ENCODE results near the gene NMUR1.
A peak's percentile ranks its signal among the peaks of the same experiment; 100 is the strongest.
"Not testable (repeated sequence)": the region's sequence is repeated elsewhere in the genome, so short reads cannot be mapped to it uniquely, and the experiment has no call there.

Gene NMUR1

GRCh38 chr2:231530099-231531011 lies at the start of gene NMUR1:
NMUR1 (minus strand) TSS chr2:231530445; CDS start chr2:231530361, 84 bp downstream.
- DNase-seq (ENCODE audit: low read depth) = peak; percentile 61

DNA sequence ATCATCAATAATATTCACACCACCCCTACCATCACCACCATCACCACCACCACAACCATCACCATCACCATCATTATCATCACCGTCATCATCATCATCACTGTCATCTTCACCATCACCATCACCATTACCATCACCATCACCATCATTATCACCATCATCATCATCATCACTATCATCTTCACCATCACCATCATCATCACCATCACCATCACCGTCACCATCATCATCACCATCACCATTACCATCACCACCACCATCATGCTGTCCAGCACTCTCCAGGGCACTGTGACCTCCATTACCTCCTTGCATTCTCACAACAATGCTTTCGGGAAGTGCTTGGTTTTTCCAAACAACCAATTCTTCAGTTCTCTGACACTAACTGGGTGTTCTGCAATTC lies 49.3 kb upstream of the NMUR1 start:
- no peak for DNase-seq (ENCODE audit: low read depth)

GRCh38 chr2:231578655-231579054 lies 48.4 kb upstream of the NMUR1 start:
- DNase-seq (ENCODE audit: low read depth) = not testable (repeated sequence)

DNA sequence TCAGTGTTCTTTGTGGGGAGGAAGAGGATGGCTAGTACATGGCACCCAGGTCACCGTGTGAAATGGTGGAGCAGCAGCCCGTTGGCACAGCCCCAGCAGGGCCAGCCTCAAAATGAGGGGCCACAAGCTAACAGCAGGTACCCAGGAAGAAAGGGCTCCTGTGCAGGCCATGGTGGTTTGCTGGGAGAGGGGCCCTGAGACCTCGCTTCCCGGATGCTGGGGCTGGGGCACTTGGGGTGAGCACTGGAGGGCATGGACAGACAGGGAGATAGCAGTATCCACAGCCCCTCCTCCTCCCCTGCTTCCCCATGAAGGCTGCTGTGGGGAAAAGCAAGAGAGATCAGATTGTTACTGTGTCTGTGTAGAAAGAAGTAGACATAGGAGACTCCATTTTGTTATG lies 46.2 kb upstream of the NMUR1 start:
- DNase-seq (ENCODE audit: low read depth) = no peak

DNA sequence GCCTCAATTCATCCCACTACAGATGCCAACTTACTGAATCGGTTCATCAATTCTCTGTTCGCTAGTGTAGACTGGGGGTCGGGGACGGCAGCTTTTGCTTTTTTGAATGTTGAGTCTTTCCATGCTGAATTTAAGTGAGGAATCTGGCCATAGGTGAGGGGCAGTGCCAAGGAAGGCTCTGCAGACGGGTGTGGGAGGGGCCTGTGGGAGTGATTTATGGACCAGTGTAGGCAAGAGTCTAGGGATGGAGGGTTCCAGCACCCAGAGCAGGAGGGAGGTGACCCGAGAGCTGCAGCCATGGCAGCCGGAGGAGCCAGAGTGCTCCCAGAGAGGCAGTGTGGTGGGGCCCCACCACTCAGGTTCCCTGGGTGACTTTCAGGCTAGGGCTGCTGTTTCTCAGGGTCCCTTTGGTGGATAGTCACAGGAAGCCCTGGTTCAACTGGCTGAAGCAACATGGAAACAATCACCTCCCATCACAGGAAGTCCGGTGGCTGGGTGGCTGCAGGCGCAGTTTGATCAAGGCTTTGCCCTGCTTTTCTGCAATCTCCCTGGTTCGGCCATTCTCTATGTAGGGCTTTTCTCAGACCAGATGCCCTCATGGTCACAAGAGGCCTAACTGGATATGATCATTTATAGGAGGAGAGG lies 45.5 kb upstream of the NMUR1 start:
- no peak for DNase-seq (ENCODE audit: low read depth)

DNA sequence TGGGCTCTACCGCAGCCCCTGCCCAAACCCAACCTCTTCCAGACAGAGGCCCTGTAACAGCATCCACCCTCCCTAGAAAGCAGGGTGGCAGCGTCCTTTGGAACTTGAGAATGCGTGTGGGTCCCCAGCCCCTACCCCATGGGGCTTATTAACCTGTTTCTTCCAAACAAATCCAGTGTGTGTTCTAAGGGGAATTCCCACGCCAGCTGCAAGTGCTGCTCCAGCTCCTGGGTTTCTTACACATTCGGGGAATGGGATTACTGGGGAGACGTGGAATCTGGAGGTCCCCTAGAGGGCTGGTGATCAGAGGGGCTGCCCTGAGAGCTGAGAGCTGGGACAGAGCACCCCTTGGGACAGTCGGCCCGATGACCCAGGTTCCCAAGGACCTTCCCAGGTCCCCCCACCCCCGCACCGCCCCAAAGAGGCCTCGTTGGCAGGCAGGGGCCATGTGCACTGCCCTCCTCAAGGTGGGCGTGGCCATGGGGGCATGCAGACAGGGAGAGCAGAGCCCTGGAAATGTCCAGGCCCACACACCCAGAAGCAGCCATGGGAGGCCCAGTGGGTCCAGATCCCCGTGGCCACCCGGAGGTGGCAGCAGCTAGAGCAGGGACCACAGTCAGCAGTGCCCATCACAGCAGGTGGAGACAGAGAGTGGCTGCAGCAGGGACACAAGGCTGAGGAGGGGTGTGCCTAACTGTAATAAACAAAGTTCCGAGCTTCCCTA lies 43.6 kb upstream of the NMUR1 start:
- DNase-seq (ENCODE audit: low read depth) = no peak

- DNase-seq (ENCODE audit: low read depth) = no peak
Observed at GRCh38 chr2:231573096-231573495, 42.9 kb upstream of the NMUR1 start.

- no peak for DNase-seq (ENCODE audit: low read depth)
Observed at GRCh38 chr2:231571661-231572191, 41.5 kb upstream of the NMUR1 start.

DNA sequence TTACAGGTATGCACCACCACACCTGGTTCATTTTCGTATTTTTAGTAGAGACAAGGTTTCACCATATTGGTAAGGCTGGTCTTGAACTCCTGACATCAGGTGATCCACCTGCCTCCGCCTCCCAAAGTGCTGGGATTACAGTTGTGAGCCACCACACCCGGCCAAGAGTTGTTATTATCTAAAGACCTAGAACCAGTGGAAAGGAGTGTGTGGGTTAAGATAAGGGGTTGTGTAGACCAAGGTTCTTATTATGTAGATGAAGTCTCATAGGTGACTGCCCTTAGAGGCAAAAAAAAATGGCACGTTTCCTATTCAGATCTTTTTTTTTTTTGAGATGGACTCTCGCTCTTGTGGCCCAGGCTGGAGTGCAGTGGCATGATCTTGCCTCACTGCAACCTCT lies 40.7 kb upstream of the NMUR1 start:
- not testable (repeated sequence) for DNase-seq (ENCODE audit: low read depth)

DNA sequence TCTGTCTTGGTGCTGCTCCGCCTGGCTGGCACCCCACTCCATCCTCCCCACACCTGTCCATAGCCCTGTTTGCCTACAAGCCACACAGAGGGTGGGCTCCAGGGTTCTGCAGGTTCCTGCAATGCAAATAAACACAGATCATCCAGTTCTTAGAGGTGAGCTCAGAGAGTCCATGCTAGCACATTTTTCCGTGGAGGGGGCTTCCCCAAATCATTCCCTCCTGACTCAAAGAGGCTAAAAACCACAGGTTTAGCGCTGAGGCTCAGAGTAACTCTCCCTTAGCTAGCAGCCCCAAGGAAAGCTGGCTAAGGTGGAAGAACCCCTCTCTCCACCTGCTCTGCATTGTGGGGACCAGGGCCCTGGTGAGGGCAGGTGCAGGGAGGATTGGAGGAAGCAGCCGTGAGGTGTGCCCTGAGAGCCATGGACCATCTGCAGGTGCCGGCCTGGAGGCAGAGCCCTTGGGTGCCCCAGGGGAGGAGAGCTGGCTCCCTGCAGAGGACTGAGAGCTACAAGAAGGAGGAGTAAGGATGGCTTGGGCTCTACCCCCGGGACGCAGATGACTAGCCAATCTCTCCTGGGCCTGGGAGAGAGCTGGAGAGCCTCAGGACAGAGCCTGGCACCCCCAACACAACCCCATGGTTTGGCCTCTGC lies 38.7 kb upstream of the NMUR1 start:
- no peak for DNase-seq (ENCODE audit: low read depth)

- no peak for DNase-seq (ENCODE audit: low read depth)
Observed at GRCh38 chr2:231568098-231568784, 38.0 kb upstream of the NMUR1 start.

DNA sequence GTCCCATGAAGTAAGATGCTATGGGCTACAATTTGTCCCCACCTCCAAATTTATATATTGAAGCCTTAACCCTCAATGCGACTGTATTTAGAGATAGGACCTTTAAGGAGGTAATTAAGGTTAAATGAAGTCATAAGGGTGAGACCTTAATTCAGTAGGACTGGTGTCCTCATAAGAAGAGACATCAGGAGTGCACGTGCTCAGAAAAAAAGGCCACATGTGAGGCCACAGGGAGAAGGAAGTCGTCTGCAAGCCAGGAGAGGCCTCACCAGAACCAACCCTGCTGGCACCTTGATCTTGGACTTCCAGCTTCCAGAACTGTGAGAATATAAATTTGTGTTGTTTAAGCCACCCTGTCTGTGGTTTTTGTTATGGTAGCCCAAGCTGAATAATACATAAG lies 36.9 kb upstream of the NMUR1 start:
- no peak for DNase-seq (ENCODE audit: low read depth)

DNA sequence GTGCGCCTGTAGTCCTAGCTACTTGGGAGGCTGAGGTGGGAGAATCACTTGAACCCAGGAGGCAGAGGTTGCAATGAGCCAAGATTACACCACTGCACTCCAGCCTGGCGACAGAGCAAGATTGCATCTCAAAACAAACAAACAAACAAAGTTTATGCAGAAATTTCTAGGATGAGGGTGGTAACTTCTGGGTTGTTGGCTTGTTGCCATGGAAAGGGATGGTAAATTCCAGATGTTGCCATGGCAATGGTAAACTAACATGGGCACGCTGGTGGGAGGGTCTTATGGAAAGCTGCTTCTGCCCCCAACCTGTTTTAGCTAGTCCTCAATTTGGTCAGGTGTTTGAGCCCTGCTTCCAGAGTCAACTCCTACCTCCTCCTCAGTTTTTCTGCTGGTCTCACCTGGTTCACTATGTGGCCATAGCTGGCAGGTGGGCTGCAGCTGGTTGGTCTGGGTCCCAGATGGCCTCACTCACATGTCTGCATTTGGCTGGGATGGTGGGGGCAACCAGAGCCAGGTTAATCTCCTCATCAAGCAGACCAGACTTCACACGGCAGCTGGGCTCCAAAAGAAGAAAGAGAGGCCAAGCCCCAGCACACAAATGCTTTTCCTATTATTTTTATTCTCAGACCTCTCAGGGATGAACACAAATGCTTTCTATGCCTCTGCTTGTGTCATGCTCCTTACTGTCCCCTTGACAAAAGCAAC lies 35.8 kb upstream of the NMUR1 start:
- DNase-seq (ENCODE audit: low read depth) = no peak

DNA sequence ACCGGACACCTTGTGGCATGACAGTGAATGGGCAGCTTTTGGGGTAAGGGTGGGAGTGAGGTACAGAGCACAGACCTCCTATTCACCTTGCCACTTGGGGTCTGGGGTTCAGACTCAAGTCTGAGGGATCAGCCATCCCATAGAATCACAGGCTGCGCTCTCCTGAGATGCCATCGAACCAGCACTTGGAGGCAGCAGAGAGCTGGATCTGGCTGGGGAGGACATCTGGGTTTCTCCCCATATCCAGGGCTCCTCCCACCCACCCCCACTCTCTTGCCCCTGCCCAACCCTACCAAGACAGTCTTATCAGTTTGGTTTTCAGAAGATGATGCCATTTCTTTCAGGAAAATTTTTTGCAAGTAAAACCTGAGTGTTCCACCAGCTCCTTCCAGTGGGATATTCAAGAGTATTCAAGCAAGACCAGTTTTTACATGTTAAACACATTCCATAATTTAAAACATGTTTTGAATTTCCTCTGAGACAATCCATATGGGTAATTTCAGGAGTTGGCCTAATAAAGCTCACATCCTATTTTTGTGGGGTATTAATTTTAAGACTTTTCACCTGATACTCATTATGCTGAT lies 33.2 kb upstream of the NMUR1 start:
- no peak for DNase-seq (ENCODE audit: low read depth)

GRCh38 chr2:231557571-231558217 lies 27.4 kb upstream of the NMUR1 start:
- peak; percentile 22 for DNase-seq (ENCODE audit: low read depth)

DNA sequence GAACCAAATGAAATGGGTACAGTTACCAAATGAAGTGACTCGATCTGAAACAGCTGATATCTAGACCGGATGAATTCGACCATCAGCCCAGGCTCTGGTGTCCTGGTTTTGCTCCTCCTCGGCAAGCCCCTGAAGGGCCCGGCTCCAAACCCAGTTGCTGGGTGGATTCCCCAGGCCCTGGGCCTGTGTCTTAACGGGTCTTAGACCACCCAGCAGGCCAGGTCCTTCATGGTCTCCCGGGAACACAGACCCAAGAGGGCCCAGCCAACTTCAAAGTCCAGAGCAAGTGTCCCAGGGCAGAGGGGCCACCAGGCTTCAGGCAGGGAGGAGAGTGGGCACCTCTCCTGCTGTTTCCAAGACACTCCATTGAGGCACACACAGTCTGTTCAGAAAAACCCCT lies 26.7 kb upstream of the NMUR1 start:
- DNase-seq (ENCODE audit: low read depth) = no peak

- DNase-seq (ENCODE audit: low read depth) = not testable (repeated sequence)
Observed at GRCh38 chr2:231556496-231556895, 26.3 kb upstream of the NMUR1 start.

DNA sequence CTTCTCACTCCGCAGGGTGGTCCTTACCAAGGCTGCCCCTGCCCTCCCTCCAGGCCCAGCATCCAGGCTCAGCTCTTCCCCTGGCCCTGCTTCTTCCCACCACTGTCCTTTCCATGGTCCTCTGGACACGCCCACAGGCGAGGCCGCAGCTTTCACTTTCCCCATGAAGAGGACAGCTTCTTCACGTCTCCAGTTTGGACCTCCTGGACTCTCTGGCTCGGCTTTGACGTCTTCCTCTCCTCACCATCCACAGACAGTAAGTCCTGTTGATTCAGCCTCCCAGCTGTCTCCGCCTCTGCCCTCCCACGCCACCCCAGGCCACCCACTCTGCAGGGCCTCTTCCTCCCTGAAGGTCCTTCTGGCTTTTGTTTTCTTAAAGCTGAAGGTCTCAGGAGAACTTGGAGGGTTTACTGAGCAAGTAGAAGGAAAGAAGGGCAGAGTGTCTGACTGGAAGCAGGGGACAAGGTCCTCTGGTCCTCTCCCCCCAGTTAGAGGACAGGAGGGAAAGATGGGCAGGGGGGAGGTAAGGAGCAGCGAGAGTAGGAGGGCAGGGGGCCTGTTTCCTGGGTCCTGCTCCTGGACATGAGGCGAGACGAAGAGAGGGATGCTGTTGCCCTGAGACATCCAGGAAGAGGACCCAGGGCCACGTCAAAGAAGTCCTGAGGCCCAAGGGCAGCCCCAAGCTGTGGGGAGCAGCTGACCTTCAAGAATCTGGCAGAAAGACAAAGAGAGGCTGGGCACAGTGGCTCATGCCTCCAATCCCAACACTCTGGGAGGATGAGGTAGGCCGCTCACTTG lies 24.7 kb upstream of the NMUR1 start:
- DNase-seq (ENCODE audit: low read depth) = no peak

DNA sequence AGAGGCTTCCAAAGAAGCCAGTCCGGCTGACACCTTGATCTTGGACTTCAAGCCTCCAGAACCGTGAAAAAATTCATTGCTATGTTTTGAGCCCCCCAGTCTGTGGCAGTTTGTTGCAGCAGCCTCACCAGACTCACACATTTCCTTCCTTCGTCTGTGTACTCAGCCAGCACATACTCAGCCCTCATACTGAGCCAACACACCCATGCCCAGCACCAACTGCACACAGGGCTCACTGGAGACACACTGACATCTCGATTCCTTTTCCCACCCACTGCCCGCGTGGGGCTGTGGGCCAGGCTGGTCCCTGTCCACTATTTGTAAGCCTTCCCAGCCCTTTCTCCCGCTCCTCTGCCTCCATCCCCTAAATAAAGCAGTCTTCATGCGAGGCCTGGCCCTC lies 24.1 kb upstream of the NMUR1 start:
- DNase-seq (ENCODE audit: low read depth) = no peak

All from activated T-helper 1 cell treated with Interleukin-2 at 50 U/mL for 16 hours (primary cell).